ENCODE data around the gene C1QL3.

C1QL3 gene

GRCh38 chr10:16493884-16494536, 27.7 kb downstream of the C1QL3 start:
- no peak for DNase-seq (ENCODE audit: low read depth)

GRCh38 chr10:16491933-16492332, 29.7 kb downstream of the C1QL3 start:
- DNase-seq (ENCODE audit: low read depth) = no peak

GRCh38 chr10:16490511-16490910, 31.2 kb downstream of the C1QL3 start:
- DNase-seq (ENCODE audit: low read depth) = no peak

GRCh38 chr10:16483241-16483917, 38.3 kb downstream of the C1QL3 start:
- DNase-seq (ENCODE audit: low read depth) = no peak

- DNase-seq (ENCODE audit: low read depth) = no peak
These were observed 40.5 kb downstream of the C1QL3 start for GRCh38 chr10:16481052-16481728.

GRCh38 chr10:16478801-16479200, 42.9 kb downstream of the C1QL3 start:
- no peak for DNase-seq (ENCODE audit: low read depth)

GRCh38 chr10:16477757-16478156, 43.9 kb downstream of the C1QL3 start:
- DNase-seq (ENCODE audit: low read depth) = no peak

- DNase-seq (ENCODE audit: low read depth) = no peak
These were observed 48.9 kb downstream of the C1QL3 start for GRCh38 chr10:16472828-16473227.

GRCh38 chr10:16470747-16471146, 50.9 kb downstream of the C1QL3 start:
- DNase-seq (ENCODE audit: low read depth) = no peak

GRCh38 chr10:16466001-16466400, 55.7 kb downstream of the C1QL3 start:
- DNase-seq (ENCODE audit: low read depth) = no peak
